Effector memory CD8-positive, alpha-beta T cell (primary cell): ENCODE measurements around the gene ZNF33B.

Experiments
- ATAC-seq: fragments of 150-1000 bp; cut with Tn5 transposase; replicated peaks from 2 replicates; pipeline ENCODE4 v1.10.0; 2021; ENCODE audit warnings: mild to moderate bottlenecking, moderate library complexity
- DNase-seq, 3 experiments: peaks; one replicate each; pipeline ENCODE4 v3.0.0; 2021
- H3K27ac Mint-ChIP-seq, 2 donors: one replicate each; pipeline ENCODE4 v1.8.0; 2022; ENCODE audit warnings: mild to moderate bottlenecking in 2 of 2, mixed read lengths in 2 of 2, moderate library complexity in 2 of 2
- H3K27me3 Mint-ChIP-seq, 2 donors: one replicate each; pipeline ENCODE4 v1.8.0; 2022; ENCODE audit warnings: mixed read lengths in 2 of 2
- H3K36me3 Mint-ChIP-seq: one replicate; pipeline ENCODE4 v1.8.0; 2022; ENCODE audit warnings: mild to moderate bottlenecking, moderate library complexity, mixed read lengths; ENCODE audit not compliant: insufficient read depth
- H3K4me1 Mint-ChIP-seq, 2 donors: one replicate each; pipeline ENCODE4 v1.8.0; 2022; ENCODE audit warnings: low read depth in 2 of 2, mixed read lengths in 2 of 2
- H3K4me3 Mint-ChIP-seq, 2 donors: one replicate each; pipeline ENCODE4 v1.8.0; 2022; ENCODE audit warnings: mild to moderate bottlenecking in 2 of 2, mixed read lengths in 2 of 2, moderate library complexity in 2 of 2
- H3K9me3 Mint-ChIP-seq, 2 donors: one replicate each; pipeline ENCODE4 v1.8.0; 2022; ENCODE audit warnings: mixed read lengths in 2 of 2

ZNF33B gene

GRCh38 chr10:42640610-42641229, 2.4 kb upstream of the ZNF33B start:
- Mint-ChIP-seq H3K36me3 (peaks cover 18% of the 10 kb centered on the region), H3K27ac (no peak overlapping the region), H3K9me3 (no peaks in the 10 kb centered on the region), H3K4me1 (peaks cover 4 to 17% of the 10 kb centered on the region in 2 donors), H3K4me3 (no peak overlapping the region), H3K27me3 (peaks cover 0 to 7% of the 10 kb centered on the region in 2 donors)
- no peak for DNase-seq
- ATAC-seq = no peak

- peaks cover 10 to 27% of the 10 kb centered on the region in 2 donors for H3K4me1 Mint-ChIP-seq
- H3K36me3 Mint-ChIP-seq = peaks cover 36% of the 10 kb centered on the region
- H3K27me3 Mint-ChIP-seq = no peaks in the 10 kb centered on the region
- DNase-seq (no peak), ATAC-seq (no peak)
- peak overlapping the region; percentile 94 to 96 for H3K4me3 Mint-ChIP-seq
- H3K9me3 Mint-ChIP-seq = no peaks in the 10 kb centered on the region
- H3K27ac Mint-ChIP-seq = peak overlapping the region; percentile 95 to 97
Observed at GRCh38 chr10:42638821-42639270, 476 bp upstream of the ZNF33B start.

DNA sequence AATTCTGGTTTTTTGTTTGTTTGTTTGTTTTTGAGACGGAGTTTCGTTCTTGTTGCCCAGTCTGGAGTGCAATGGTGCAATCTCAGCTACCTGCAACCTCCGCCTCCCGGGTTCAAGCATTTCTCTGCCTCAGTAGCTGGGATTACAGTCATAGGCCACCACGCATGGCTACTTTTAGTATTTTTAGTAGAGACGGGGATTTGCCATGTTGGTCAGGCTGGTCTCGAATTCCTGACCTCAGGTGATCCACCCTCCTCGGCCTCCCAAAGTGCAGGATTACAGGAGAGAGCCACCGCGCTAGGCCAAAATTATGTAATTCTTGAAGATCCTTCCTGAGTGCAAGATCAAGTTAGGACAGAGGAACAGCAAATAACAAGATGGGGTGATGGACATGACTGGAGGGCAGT, 719 bp downstream of the ZNF33B start:
- Mint-ChIP-seq H3K4me1 (peaks cover 12 to 35% of the 10 kb centered on the region in 2 donors), H3K27me3 (no peaks in the 10 kb centered on the region), H3K9me3 (no peaks in the 10 kb centered on the region), H3K4me3 (peak overlapping the region; percentile 94 to 96), H3K36me3 (peaks cover 43% of the 10 kb centered on the region), H3K27ac (peak overlapping the region; percentile 95 to 97)
- ATAC-seq = no peak
- DNase-seq = no peak

DNA sequence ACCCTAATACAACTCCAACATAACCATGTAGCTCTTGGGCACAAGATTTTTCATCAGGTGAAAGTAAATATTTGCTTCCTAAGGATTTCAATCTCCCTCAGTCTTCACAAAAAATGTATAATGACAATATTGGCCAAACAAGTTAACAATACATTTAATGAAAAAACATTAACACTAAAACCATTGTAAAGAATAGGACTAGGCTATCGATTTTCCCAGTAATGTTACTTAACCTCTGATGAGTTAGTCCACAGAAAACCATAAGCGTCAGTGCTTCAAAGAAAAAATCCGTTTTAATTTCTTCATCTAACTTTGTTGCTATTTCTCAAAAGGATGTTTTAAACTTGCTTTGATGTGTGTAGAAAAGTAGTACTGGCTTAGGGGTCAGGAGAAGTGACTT, 1.2 kb downstream of the ZNF33B start:
- Mint-ChIP-seq H3K27me3 (no peaks in the 10 kb centered on the region), H3K4me3 (peak overlapping the region; percentile 94 to 96), H3K4me1 (peaks cover 12 to 35% of the 10 kb centered on the region in 2 donors), H3K9me3 (no peaks in the 10 kb centered on the region), H3K27ac (peak overlapping the region; percentile 95 to 97), H3K36me3 (peaks cover 48% of the 10 kb centered on the region)
- ATAC-seq (no peak), DNase-seq (no peak)

GRCh38 chr10:42635098-42635497, 3.3 kb downstream of the ZNF33B start:
- Mint-ChIP-seq H3K27ac (peak overlapping the region in 1 of 2 donors; percentile 77), H3K36me3 (peaks cover 60% of the 10 kb centered on the region), H3K27me3 (no peaks in the 10 kb centered on the region), H3K9me3 (no peaks in the 10 kb centered on the region), H3K4me1 (peaks cover 21 to 43% of the 10 kb centered on the region in 2 donors), H3K4me3 (peak overlapping the region in 1 of 2 donors; percentile 4)
- ATAC-seq = no peak
- DNase-seq = no peak

- Mint-ChIP-seq H3K4me3 (no peak overlapping the region), H3K36me3 (peaks cover 74% of the 10 kb centered on the region), H3K27me3 (no peaks in the 10 kb centered on the region), H3K9me3 (no peaks in the 10 kb centered on the region), H3K27ac (peak overlapping the region in 1 of 2 donors; percentile 74), H3K4me1 (peaks cover 20 to 49% of the 10 kb centered on the region in 2 donors)
- ATAC-seq = no peak
- DNase-seq = no peak
Observed at GRCh38 chr10:42632564-42632963, 5.8 kb downstream of the ZNF33B start.

DNA sequence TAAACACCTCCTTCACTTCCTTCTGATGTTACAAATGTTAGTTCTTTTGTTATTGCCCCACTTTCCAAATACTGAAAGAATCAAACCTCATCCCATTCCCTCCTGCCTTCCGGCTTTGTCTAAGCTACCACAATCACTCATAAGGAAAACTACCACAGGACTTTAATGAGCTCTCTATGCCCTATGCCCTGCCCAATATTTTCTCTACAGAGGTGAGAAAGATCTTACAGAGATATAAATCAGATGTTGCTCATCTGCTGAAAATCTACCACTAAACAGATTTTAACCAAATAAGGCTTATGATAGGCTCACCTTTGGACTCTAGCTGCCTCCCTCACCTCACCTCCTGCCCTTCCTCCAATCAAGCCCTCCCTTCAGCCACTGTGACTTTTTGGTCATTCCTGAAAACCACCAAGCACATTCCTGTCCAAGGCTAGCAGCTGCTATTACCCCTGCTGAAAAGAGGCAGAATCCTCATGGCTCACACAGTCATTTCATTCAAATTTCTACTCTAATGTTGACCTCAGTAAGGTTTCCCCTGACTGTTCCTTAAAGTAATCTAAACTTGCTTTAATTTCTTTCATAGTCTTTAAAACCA, 7.7 kb downstream of the ZNF33B start:
- peak; percentile 71 for ATAC-seq
- H3K4me1 Mint-ChIP-seq = peaks cover 23 to 40% of the 10 kb centered on the region in 2 donors
- no peak for DNase-seq
- peak overlapping the region; percentile 11 to 35 for H3K4me3 Mint-ChIP-seq
- H3K36me3 Mint-ChIP-seq = peaks cover 83% of the 10 kb centered on the region
- peak overlapping the region; percentile 59 to 85 for H3K27ac Mint-ChIP-seq
- no peaks in the 10 kb centered on the region for H3K9me3 Mint-ChIP-seq
- H3K27me3 Mint-ChIP-seq = no peaks in the 10 kb centered on the region

DNA sequence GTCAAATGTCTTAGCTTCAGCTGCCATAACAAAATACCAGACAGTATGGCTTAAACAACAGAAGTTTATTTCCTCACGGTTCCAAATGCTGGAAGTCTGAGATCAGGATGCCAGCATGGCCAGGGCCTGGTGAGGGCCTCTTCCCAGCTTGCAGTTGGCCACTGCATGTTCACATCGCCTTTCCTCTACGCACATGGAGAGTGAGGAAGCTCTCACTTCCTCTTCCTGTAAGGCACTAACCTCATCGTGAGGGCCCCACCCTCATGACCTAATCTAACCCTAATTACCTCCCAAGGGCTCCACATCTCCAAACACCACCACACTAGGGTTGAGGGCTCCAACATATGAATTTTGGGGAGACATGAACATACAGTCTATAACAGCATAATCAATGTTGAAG, 14.4 kb downstream of the ZNF33B start:
- peaks cover 18 to 30% of the 10 kb centered on the region in 2 donors for H3K4me1 Mint-ChIP-seq
- H3K27ac Mint-ChIP-seq = no peak overlapping the region
- ATAC-seq (no peak), DNase-seq (no peak)
- H3K4me3 Mint-ChIP-seq = no peak overlapping the region
- peaks cover 0 to 2% of the 10 kb centered on the region in 2 donors for H3K9me3 Mint-ChIP-seq
- peaks cover 63% of the 10 kb centered on the region for H3K36me3 Mint-ChIP-seq
- no peaks in the 10 kb centered on the region for H3K27me3 Mint-ChIP-seq

- peaks cover 18 to 34% of the 10 kb centered on the region in 2 donors for H3K4me1 Mint-ChIP-seq
Observed at GRCh38 chr10:42618424-42618823, 19.9 kb downstream of the ZNF33B start.

GRCh38 chr10:42615419-42615818, 23.0 kb downstream of the ZNF33B start:
- no peak overlapping the region for H3K4me3 Mint-ChIP-seq
- no peaks in the 10 kb centered on the region for H3K27me3 Mint-ChIP-seq
- H3K9me3 Mint-ChIP-seq = no peaks in the 10 kb centered on the region
- no peak overlapping the region for H3K27ac Mint-ChIP-seq
- H3K36me3 Mint-ChIP-seq = peaks cover 50% of the 10 kb centered on the region
- peaks cover 12 to 25% of the 10 kb centered on the region in 2 donors for H3K4me1 Mint-ChIP-seq
- DNase-seq = no peak
- ATAC-seq = no peak

More at GRCh38 chr10:42618424-42618823, 19.9 kb downstream of the ZNF33B start:
- no peaks in the 10 kb centered on the region for H3K27me3 Mint-ChIP-seq
- no peak for ATAC-seq
- no peaks in the 10 kb centered on the region for H3K9me3 Mint-ChIP-seq
- H3K36me3 Mint-ChIP-seq = peaks cover 42% of the 10 kb centered on the region
- no peak overlapping the region for H3K4me3 Mint-ChIP-seq
- peak overlapping the region in 1 of 2 donors; percentile 84 for H3K27ac Mint-ChIP-seq
- DNase-seq = no peak

DNA sequence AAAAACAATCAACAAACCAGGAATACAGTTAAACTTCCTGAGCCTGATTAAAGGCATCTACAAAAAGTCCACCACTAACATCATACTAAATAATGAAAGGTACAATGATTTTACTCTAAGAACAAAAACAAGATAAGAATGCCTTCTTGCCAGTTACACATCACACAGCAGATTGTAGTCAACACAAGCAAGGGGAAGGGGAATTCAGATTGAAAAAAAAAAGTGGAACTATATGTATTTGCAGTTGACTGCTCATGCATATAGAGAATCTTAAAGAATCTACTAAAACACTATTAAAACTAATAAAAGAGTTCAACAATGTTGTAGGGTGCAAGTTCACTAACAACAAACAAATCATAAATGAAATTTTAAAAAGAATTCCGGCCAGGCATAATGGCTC, 28.5 kb downstream of the ZNF33B start:
- H3K27me3 Mint-ChIP-seq = no peaks in the 10 kb centered on the region
- ATAC-seq (no peak), DNase-seq (no peak)
- peaks cover 5 to 28% of the 10 kb centered on the region in 2 donors for H3K4me1 Mint-ChIP-seq
- H3K27ac Mint-ChIP-seq = no peak overlapping the region
- no peak overlapping the region for H3K4me3 Mint-ChIP-seq
- no peaks in the 10 kb centered on the region for H3K9me3 Mint-ChIP-seq
- H3K36me3 Mint-ChIP-seq = peaks cover 50% of the 10 kb centered on the region

DNA sequence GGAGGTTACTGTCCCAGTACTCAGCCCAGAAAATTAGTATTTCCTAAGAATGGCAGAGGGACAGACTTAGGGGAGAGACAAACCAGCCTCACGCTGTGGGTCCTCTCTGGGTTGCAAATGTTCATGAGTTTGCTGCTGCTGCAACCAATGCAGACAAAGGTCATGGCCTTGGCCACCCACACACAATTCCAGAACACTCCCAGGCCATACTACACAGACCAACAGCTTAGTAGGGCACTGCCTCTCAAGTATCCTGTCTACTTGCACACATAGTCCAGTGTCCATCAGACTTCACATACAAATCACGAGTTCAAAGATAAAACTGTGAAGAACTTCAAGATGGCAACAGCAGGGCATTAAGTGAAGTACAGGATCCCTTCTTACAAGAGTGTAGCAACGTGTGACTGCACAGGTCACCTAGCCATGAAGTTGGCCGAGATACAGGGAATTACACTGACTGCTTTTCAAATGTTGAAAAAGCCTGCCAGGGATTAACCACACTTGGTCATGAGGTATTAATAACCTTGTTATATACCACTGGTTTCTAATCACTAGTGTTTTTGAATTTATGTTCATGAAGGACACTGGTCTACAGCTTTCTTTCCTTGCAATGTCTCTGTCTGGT, 40.0 kb downstream of the ZNF33B start:
- peaks cover 3% of the 10 kb centered on the region in 2 donors for H3K4me1 Mint-ChIP-seq
- no peak overlapping the region for H3K4me3 Mint-ChIP-seq
- no peaks in the 10 kb centered on the region for H3K27me3 Mint-ChIP-seq
- peaks cover 9 to 17% of the 10 kb centered on the region in 2 donors for H3K9me3 Mint-ChIP-seq
- H3K27ac Mint-ChIP-seq = no peak overlapping the region
- ATAC-seq (no peak), DNase-seq (no peak)
- H3K36me3 Mint-ChIP-seq = peaks cover 32% of the 10 kb centered on the region

DNA sequence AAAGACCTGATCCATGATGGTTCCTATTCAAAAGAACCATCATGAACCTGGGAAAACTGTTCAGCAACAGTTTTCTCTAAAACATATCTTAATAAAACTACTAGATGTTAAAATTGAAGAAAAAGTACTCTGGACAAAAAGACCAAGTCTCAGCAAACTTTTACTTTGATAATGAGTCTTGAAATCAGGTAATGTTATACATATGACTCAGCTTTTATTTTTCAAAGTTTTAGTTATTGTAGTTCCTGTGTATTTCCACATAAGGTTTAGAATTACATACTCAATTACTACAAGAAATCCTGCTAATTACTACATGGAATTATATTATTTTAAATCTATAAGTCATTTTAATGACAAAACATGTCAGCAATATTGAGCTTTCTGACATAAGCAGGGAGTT, 42.2 kb downstream of the ZNF33B start:
- no peak for DNase-seq
- Mint-ChIP-seq H3K27ac (no peak overlapping the region), H3K4me1 (no peaks in the 10 kb centered on the region), H3K36me3 (peaks cover 41% of the 10 kb centered on the region), H3K4me3 (no peak overlapping the region), H3K9me3 (peaks cover 9 to 27% of the 10 kb centered on the region in 2 donors), H3K27me3 (no peaks in the 10 kb centered on the region)
- no peak for ATAC-seq

GRCh38 chr10:42594246-42594650, 44.1 kb downstream of the ZNF33B start:
- peaks cover 39% of the 10 kb centered on the region for H3K36me3 Mint-ChIP-seq
- ATAC-seq (no peak), DNase-seq (no peak)
- H3K4me1 Mint-ChIP-seq = no peaks in the 10 kb centered on the region
- no peaks in the 10 kb centered on the region for H3K27me3 Mint-ChIP-seq
- H3K27ac Mint-ChIP-seq = no peak overlapping the region
- H3K4me3 Mint-ChIP-seq = no peak overlapping the region
- peaks cover 11 to 27% of the 10 kb centered on the region in 2 donors for H3K9me3 Mint-ChIP-seq
